ENCODE measurements around the gene TMEM233. TPM values are rescaled to one million over a fixed set of nuclear protein-coding genes. Genes with fewer than 3 reads are reported as not detected.

The TMEM233 gene
- total and polyA plus RNA-seq, 2 of the 8 experiments (the other 6 are each of a cell fraction or from before 2014, with no cell fraction given) = 0.09 TPM

DNA sequence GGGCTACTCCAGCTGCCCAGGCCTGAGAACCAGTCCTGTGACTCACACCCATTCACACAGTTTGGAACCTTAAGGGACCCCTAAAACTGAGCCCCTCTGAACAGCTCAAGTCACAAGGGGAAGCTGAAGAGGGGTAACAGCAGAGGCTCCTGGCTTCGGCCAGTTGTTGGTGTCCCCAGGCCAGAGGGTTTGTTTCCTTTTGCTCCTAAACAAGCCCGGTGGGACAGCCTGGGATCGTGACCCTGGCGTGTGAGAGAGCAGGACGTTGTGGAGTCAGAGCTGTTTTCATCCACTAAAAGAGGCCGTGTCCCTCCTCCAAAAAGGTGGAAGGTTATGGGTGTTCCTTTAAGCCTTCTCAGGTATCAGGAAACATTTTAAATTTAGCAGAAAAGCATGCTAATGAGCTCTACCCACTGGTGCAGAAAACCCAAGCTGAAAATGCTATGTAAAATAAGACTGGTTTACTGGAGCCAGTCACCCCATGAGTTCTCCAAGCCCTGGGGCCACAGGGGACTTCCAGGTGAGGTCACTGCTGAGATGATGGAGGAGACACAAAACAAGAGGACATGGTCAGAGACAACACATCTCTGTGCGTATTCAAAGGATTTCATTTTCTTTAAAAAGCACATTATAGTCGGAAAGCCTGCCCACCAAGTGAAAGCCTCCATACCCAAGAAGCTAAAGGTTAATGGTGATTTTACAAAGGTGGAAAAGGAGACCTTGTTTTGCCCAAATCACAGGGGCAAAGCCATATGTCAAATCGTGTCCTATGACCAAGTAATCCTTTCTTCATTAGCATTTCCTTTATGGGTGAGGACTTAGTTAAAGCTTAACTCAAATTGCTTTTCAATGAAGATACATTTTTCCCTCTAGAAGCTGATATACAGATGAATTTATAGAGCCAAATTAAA lies 88.4 kb downstream of the TMEM233 start:
- Histone ChIP-seq H3K27ac (ENCODE audit: low read depth, low read length) (0 out of 2 replicates have a peak overlapping the region, but pooled peaks have one; percentile 26), H4K5ac (ENCODE audit: insufficient read length, low read depth, low read length) (no peak overlapping the region), H3K4me2 (ENCODE audit: insufficient read depth in 1 of 2, low read depth in 2 of 2, low read length in 2 of 2) (no peak overlapping the region), H2BK15ac (ENCODE audit: low read length) (no peak overlapping the region), H2BK20ac (ENCODE audit: low read length) (no peak overlapping the region), H3K79me1 (ENCODE audit: low read depth, low read length) (no peaks in the 10 kb centered on the region), H2AK5ac (ENCODE audit: low read depth, low read length) (no peak overlapping the region), H4K91ac (replicated peaks; ENCODE audit: insufficient read length, low read length) (no peak overlapping the region), H2BK5ac (ENCODE audit: low read depth, low read length) (no peak overlapping the region), H3K56ac (replicated peaks; ENCODE audit: insufficient read length, low read depth, low read length) (no peak overlapping the region), H3K9me3 (ENCODE audit: insufficient read depth in 2 of 2, low read depth in 1 of 2, low read length in 1 of 2) (no peaks in the 10 kb centered on the region), H3K23ac (ENCODE audit: insufficient read length) (no peak overlapping the region), H2BK120ac (replicated peaks; ENCODE audit: low read depth, low read length) (no peak overlapping the region), H3K4me3 (ENCODE audit: extremely low read depth in 1 of 4, insufficient read depth in 2 of 4, low read depth in 3 of 4, low read length in 4 of 4) (no peak overlapping the region), H2BK12ac (ENCODE audit: low read depth, low read length) (no peak overlapping the region), H3K4me1 (replicated peaks in 1 of 4; ENCODE audit: control insufficient read depth in 3 of 4, insufficient read depth in 4 of 4, low read length in 3 of 4) (peaks cover 0 to 4% (median 0%) of the 10 kb centered on the region in 4 experiments; a peak in 2 of 7 replicates), H3K27me3 (replicated peaks in 1 of 4; ENCODE audit: control insufficient read depth in 3 of 4, extremely low read depth in 1 of 4, insufficient read depth in 3 of 4, low read length in 3 of 4) (no peaks in the 10 kb centered on the region), H4K20me1 (replicated peaks in 1 of 2; ENCODE audit: control insufficient read depth in 1 of 2, insufficient read depth in 2 of 2, low read length in 2 of 2) (peaks cover 6 to 14% of the 10 kb centered on the region in 2 experiments), H2AFZ (ENCODE audit: low read length) (no peak overlapping the region), H3K9ac (replicated peaks in 1 of 4; ENCODE audit: extremely low read depth in 1 of 4, low read depth in 3 of 4, low read length in 3 of 4) (no peak overlapping the region), H3K18ac (ENCODE audit: extremely low read depth, low read length) (no peak overlapping the region), H3K36me3 (ENCODE audit: control insufficient read depth in 2 of 4, insufficient read depth in 4 of 4, low read length in 3 of 4) (peaks cover 13 to 42% (median 37%) of the 10 kb centered on the region in 4 experiments), H4K8ac (ENCODE audit: extremely low read depth, insufficient read depth, low read length) (no peak overlapping the region), H3K79me2 (ENCODE audit: control insufficient read depth in 1 of 2, insufficient read depth in 2 of 2, low read length in 2 of 2) (no peaks in the 10 kb centered on the region), H3K23me2 (ENCODE audit: low read depth, low read length) (no peaks in the 10 kb centered on the region), H3K14ac (ENCODE audit: insufficient read length) (no peak overlapping the region), H3K4ac (replicated peaks; ENCODE audit: insufficient read length, low read depth, low read length) (no peak overlapping the region)
- CTCF ChIA-PET (ENCODE audit: partially characterized antibody) = interaction anchor here (0.6 to 2.2 kb wide), 5 partner anchors 13 to 631 kb away, joined by 3 to 10 read pairs (median 4); no protein-coding TSS in a partner anchor
- POLR2A ChIA-PET (ENCODE audit: partially characterized antibody) = interaction anchor here (1.4 to 3.1 kb wide), 6 partner anchors 10 to 112 kb away, joined by 3 to 14 read pairs (median 4); partner anchors contain the start of gene PRKAB1
- DNase-seq (ENCODE audit: low read depth in 1 of 2, low spot score in 2 of 2) (no peak), FAIRE-seq (no peak)
- WGBS, 2 experiments (ENCODE audit: extremely low coverage in 1 of 2, insufficient coverage in 1 of 2, insufficient read length in 1 of 2, insufficient replicate concordance in 2 of 2, low coverage in 1 of 2, low lambda C conversion rate in 2 of 2, missing lambda C conversion rate in 1 of 2) = 86% methylated on average over 9 of the region's 9 CpGs; no CpG with 5 or more reads in 1 of the 2 experiments
- TF ChIP-seq SIN3A (conservative IDR thresholded peaks at IDR 0.05 in 1 of 2, IDR thresholded peaks at IDR 0.05 in 1 of 2; ENCODE audit: low read depth in 1 of 2, low read length in 2 of 2) = no peak
- TF ChIP-seq KDM5A (IDR thresholded peaks at IDR 0.05; ENCODE audit: low read length) = no peak
- TF ChIP-seq POLR2A (IDR thresholded peaks at IDR 0.05; ENCODE audit: control extremely low read depth in 1 of 2, low read depth in 2 of 2, low read length in 2 of 2) = no peak; a peak in 1 of 3 replicates
- no peak for TF ChIP-seq BACH1 (IDR thresholded peaks at IDR 0.05; ENCODE audit: low read length)
- TF ChIP-seq YY1 (IDR thresholded peaks at IDR 0.05; ENCODE audit: low read depth, low read length) = no peak
- TF ChIP-seq, protein P1, sequence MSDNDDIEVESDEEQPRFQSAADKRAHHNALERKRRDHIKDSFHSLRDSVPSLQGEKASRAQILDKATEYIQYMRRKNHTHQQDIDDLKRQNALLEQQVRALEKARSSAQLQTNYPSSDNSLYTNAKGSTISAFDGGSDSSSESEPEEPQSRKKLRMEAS (IDR thresholded peaks at IDR 0.05) = no peak
- no peak for TF ChIP-seq HDAC2 (IDR thresholded peaks at IDR 0.05; ENCODE audit: borderline replicate concordance in 1 of 2, low read depth in 2 of 2, low read length in 2 of 2)
- no peak for TF ChIP-seq NANOG (IDR thresholded peaks at IDR 0.05; ENCODE audit: insufficient read depth, low read depth, low read length, poor library complexity, severe bottlenecking)
- TF ChIP-seq RFX5 (IDR thresholded peaks at IDR 0.05; ENCODE audit: borderline replicate concordance, low read depth, low read length) = no peak
- no peak for TF ChIP-seq TEAD4 (IDR thresholded peaks at IDR 0.05; ENCODE audit: low read depth, low read length)
